Stimulated activated naive B cell treated with anti-CD40 and anti-IgM and Interleukin-4, amounts not matched to agents 10 μg/mL and 1 μg/mL and 100 μg/mL, for 72 hours (primary cell): ENCODE results near the gene ATP6V1E1.
"Not testable (repeated sequence)": the region's sequence is repeated elsewhere in the genome, so short reads cannot be mapped to it uniquely, and the experiment has no call there.

ENCODE experiments used
- ATAC-seq, 2 donors: fragments of 150-1000 bp; cut with Tn5 transposase; replicated peaks; 2 replicates each; pipeline ENCODE4 v1.10.0; 2021; ENCODE audit warnings: moderate library complexity in 1 of 2
- DNase-seq: peaks from one replicate; pipeline ENCODE4 v3.0.0; 2021
- H3K27ac Mint-ChIP-seq: one replicate; pipeline ENCODE4 v1.8.0; 2022; ENCODE audit warnings: mild to moderate bottlenecking, mixed read lengths
- H3K27me3 Mint-ChIP-seq, 2 donors: one replicate each; pipeline ENCODE4 v1.8.0; 2022; ENCODE audit warnings: mixed read lengths in 2 of 2
- H3K36me3 Mint-ChIP-seq, 2 donors: one replicate each; pipeline ENCODE4 v1.8.0; 2022; ENCODE audit warnings: mixed read lengths in 2 of 2, mild to moderate bottlenecking in 1 of 2
- H3K4me1 Mint-ChIP-seq, 2 donors: one replicate each; pipeline ENCODE4 v1.8.0; 2022; ENCODE audit warnings: mixed read lengths in 2 of 2, mild to moderate bottlenecking in 1 of 2
- H3K4me3 Mint-ChIP-seq, 2 donors: one replicate each; pipeline ENCODE4 v1.8.0; 2022; ENCODE audit warnings: mild to moderate bottlenecking in 2 of 2, mixed read lengths in 2 of 2, moderate library complexity in 1 of 2
- H3K9me3 Mint-ChIP-seq, 2 donors: one replicate each; pipeline ENCODE4 v1.8.0; 2022; ENCODE audit warnings: mixed read lengths in 2 of 2, mild to moderate bottlenecking in 1 of 2

The ATP6V1E1 gene

DNA sequence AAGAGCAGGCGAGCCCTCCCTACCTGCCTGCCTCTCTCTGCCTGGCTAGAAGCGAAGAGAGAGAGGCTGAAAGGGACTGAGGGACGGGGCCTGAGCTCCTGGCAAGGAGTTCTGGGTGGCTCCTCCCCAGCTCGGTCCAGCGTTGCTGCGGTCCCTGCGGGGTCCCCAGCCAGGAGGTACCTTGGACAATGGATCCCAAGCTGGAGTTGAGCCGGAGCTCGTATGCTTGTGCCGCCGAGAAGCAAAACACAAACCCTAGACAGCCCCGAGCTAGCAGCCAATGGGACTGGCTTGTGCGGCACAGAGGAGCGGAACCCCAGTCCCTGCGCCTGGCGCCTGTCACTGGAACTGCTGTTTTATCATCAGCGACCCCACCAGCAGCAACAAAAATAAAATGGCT is 46.9 kb downstream of the ATP6V1E1 start:
- H3K27ac Mint-ChIP-seq, result no peak overlapping the region
- no peak overlapping the region for H3K4me3 Mint-ChIP-seq
- peaks cover 0 to 1% of the 10 kb centered on the region in 2 donors for H3K36me3 Mint-ChIP-seq
- H3K4me1 Mint-ChIP-seq, result no peaks in the 10 kb centered on the region
- no peaks in the 10 kb centered on the region for H3K9me3 Mint-ChIP-seq
- ATAC-seq (no peak), DNase-seq (no peak)
- H3K27me3 Mint-ChIP-seq, result peaks cover 0 to 10% of the 10 kb centered on the region in 2 donors

DNA sequence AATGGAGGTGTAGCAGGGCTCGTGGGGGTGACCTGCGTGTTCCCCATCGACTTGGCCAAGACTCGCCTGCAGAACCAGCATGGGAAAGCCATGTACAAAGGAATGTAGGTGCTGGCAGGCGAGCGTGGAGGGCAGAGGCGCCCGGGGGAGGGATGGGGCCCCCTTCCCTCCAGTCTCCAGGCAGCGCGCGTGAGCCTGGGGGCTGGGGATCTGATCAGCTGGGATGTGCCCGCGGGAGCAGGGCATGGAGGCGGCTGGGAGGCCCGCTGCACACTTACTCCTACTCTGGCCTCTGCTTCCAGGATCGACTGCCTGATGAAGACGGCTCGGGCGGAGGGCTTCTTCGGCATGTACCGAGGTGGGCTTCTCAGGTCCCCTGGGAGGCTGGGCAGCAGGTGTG is 47.5 kb downstream of the ATP6V1E1 start:
- peaks cover 0 to 1% of the 10 kb centered on the region in 2 donors for H3K36me3 Mint-ChIP-seq
- H3K27ac Mint-ChIP-seq, result no peak overlapping the region
- ATAC-seq (no peak), DNase-seq (no peak)
- H3K27me3 Mint-ChIP-seq, result peaks cover 0 to 10% of the 10 kb centered on the region in 2 donors
- H3K9me3 Mint-ChIP-seq, result no peaks in the 10 kb centered on the region
- no peaks in the 10 kb centered on the region for H3K4me1 Mint-ChIP-seq
- H3K4me3 Mint-ChIP-seq, result no peak overlapping the region

DNA sequence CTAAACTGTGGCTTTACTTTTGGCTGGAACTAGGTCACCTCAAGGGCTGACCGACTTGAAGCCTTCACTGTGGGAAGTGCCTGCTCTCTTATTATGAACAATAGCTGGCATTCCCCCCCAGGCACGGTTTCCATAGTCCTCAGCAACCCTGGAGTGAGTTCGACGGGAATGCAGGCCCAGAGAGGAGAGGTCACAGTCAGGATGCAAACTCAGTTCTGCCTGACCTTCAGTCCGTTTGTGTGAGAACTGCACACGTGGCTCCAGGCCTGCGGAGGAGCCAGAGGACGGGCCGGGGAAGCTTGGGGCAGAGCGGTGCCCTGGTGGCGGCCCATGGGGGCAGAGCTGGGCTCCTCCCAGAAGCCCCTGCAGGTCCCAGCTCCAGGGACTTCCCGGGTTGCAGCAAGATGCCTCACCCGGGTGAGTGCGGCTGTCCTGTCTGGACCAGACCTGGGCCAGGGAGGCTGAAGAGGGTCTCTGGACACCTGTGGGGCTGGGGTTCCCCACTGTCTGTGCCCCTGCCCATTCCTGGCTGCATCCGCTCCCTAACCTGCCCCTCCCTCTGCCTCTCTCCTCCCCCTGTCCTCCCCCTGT is 48.0 kb downstream of the ATP6V1E1 start:
- no peak overlapping the region for H3K4me3 Mint-ChIP-seq
- no peak overlapping the region for H3K27ac Mint-ChIP-seq
- no peaks in the 10 kb centered on the region for H3K9me3 Mint-ChIP-seq
- DNase-seq (no peak), ATAC-seq (no peak)
- no peaks in the 10 kb centered on the region for H3K4me1 Mint-ChIP-seq
- peaks cover 0 to 10% of the 10 kb centered on the region in 2 donors for H3K27me3 Mint-ChIP-seq
- H3K36me3 Mint-ChIP-seq, result peaks cover 0 to 1% of the 10 kb centered on the region in 2 donors

DNA sequence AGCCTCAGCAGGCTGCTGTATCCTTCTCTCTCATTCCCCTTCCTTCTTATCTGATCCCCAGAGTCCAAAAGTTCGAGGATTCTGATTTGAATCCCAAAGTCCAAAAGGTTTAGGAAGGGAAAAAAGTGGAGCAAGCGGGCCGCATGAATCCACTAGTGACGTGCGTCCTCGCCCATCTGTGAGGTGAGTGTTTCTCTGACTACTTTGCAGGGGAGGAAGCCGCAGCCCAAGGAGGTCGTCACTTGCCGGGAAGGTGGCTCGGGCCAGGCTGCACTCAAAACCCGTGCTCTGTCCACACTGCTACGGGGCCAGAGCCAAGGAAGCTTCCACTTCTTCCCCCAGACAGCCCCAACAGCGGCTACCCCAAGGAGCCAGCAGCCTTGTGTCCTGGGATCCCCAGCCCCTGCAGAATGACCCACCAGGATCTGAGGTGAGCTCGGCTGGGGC is 49.0 kb downstream of the ATP6V1E1 start:
- H3K4me3 Mint-ChIP-seq, result no peak overlapping the region
- DNase-seq (no peak), ATAC-seq (no peak)
- peaks cover 0 to 1% of the 10 kb centered on the region in 2 donors for H3K36me3 Mint-ChIP-seq
- peaks cover 0 to 10% of the 10 kb centered on the region in 2 donors for H3K27me3 Mint-ChIP-seq
- H3K9me3 Mint-ChIP-seq, result no peaks in the 10 kb centered on the region
- H3K4me1 Mint-ChIP-seq, result no peaks in the 10 kb centered on the region
- H3K27ac Mint-ChIP-seq, result no peak overlapping the region

DNA sequence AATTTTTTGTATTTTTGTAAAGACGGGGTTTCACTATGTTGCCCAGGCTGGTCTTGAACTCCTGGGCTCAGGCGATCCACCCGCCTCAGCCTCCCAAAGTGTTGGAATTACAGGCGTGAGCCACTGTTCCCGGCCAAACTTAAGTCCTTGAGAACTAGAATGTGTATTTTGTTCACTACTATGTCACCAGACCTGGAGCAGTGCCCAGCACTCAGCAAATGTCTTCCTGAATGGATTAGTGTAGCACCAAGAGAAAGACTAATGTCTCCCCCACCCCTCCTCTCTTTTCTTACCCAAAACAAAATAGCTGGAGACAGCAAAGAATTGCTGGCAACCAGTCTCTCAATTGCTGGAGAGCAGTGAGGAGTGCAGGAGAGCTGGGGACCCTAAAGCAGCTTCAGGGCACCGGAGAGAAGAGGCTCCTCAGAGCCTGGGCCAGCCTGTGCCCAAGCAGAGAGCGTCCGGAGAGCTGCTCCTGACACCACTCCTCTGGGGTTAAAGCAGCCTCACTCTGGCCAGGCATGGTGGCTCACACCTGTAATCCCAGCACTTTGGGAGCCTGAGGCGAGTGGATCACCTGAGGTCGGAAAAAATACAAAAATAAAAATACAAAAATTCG is 50.3 kb downstream of the ATP6V1E1 start:
- DNase-seq (no peak), ATAC-seq (no peak)
- no peak overlapping the region for H3K27ac Mint-ChIP-seq
- no peaks in the 10 kb centered on the region for H3K9me3 Mint-ChIP-seq
- H3K27me3 Mint-ChIP-seq, result peaks cover 0 to 10% of the 10 kb centered on the region in 2 donors
- H3K4me1 Mint-ChIP-seq, result no peaks in the 10 kb centered on the region
- peaks cover 0 to 1% of the 10 kb centered on the region in 2 donors for H3K36me3 Mint-ChIP-seq
- H3K4me3 Mint-ChIP-seq, result no peak overlapping the region

DNA sequence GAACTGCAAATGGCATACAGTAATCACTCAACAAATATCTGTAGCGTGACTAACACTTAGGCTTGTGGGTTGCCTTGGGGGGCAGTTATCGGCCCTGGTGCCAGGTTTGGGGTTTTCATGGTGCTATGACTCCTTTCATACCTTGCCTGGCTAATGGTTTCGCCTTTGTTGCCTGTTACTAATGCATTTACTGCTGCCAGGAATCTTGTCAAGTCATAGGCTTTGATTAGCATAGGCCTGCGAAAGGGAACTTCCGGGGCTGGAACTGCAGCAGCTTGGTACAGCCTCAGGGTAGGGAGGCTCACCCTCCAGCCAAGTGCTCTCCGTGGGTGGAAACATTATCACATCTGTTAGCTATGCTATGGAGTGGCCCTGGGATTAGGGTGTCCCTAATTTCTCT is 52.1 kb downstream of the ATP6V1E1 start:
- DNase-seq, result no peak
- no peak overlapping the region for H3K4me3 Mint-ChIP-seq
- no peaks in the 10 kb centered on the region for H3K4me1 Mint-ChIP-seq
- H3K27me3 Mint-ChIP-seq, result peaks cover under 1 to 1% of the 10 kb centered on the region in 2 donors
- H3K36me3 Mint-ChIP-seq, result no peaks in the 10 kb centered on the region
- no peaks in the 10 kb centered on the region for H3K9me3 Mint-ChIP-seq
- no peak overlapping the region for H3K27ac Mint-ChIP-seq
- peak in 1 of 2 donors; percentile 47 for ATAC-seq

DNA sequence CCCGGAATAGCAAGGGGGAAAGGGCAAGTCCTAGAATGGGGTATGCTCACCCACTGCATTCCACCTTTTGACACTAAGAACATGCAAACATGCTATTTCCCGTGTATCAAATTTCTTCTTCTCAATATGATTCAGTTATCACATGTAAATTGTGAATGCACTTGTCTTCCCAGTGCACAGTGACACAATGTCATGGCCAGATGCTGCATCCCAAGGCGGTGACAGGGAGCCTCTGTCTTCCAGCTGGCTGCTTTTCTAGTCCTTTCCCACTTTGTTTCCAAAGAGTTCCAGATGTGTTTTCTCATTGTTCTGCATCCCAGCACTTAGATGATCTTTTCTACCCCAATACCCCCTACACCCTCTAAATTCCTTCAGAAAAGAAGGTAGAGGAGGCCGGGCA is 52.9 kb downstream of the ATP6V1E1 start:
- ATAC-seq (no peak), DNase-seq (no peak)
- H3K4me3 Mint-ChIP-seq, result no peak overlapping the region
- no peaks in the 10 kb centered on the region for H3K9me3 Mint-ChIP-seq
- no peak overlapping the region for H3K27ac Mint-ChIP-seq
- no peaks in the 10 kb centered on the region for H3K4me1 Mint-ChIP-seq
- peaks cover 9% of the 10 kb centered on the region in 2 donors for H3K27me3 Mint-ChIP-seq
- H3K36me3 Mint-ChIP-seq, result no peaks in the 10 kb centered on the region

DNA sequence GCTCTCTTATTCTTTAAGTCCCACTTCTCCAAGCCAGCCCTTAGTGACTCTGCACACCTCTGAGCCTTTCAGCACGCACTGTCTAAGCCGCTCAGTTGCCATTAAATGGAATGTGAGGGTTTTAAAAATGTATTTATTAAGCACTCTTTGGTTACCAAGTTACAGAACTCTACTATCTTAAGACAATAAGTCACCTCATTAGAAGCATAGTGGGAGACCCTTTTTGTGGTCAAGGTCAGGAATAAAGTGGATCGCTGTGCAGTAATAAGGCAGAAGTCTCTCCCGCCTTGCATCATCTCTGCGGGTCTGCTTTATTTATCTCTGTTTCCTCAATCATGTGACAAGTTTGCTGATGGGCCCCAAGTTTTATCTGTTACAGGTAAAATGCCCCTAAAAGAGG is 53.4 kb downstream of the ATP6V1E1 start:
- Mint-ChIP-seq H3K9me3 (no peaks in the 10 kb centered on the region), H3K36me3 (no peaks in the 10 kb centered on the region), H3K4me3 (no peak overlapping the region), H3K4me1 (no peaks in the 10 kb centered on the region), H3K27me3 (peaks cover 12 to 13% of the 10 kb centered on the region in 2 donors), H3K27ac (no peak overlapping the region)
- no peak for DNase-seq
- ATAC-seq, result no peak

DNA sequence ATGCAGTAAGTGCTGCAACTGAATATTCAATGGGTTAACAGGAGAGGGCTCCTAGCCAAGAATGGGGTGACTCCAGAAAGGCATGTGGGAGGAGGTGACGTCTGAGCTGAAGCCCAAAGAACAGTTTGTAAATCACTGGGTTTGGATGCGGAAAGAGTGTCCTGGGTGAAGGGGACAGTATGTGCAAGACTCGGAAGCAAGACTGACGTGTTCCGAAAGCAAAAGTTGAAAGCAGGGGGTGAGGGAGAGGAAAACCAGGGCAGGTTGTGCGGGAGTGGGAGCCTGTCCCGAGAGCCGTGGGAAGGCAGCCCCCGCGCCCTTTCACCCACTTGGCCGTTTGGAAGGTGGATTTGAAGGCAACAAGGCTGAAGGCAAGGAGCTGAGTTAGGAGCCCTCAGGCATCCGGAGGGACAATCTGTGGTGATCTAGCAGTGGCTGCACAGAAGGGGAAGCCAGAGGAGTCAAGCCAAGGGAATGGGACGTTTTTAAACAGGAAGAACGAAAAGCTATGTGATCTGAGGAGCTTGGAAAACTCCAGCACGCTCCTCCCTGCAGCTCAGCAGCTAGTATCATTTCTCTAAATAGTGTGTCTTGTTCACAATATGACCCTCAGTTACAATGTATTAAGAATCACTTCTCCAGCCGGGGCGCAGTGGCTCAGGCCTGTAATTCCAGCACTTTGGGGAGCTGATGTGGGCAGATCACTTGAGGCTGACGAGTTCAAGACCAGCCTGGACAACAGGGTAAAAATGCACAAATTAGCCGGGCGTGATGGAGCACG is 57.5 kb downstream of the ATP6V1E1 start:
- Mint-ChIP-seq H3K36me3 (no peaks in the 10 kb centered on the region), H3K9me3 (no peaks in the 10 kb centered on the region), H3K4me3 (no peak overlapping the region), H3K27me3 (peaks cover 13 to 26% of the 10 kb centered on the region in 2 donors), H3K4me1 (no peaks in the 10 kb centered on the region), H3K27ac (no peak overlapping the region)
- DNase-seq, result no peak
- no peak for ATAC-seq

DNA sequence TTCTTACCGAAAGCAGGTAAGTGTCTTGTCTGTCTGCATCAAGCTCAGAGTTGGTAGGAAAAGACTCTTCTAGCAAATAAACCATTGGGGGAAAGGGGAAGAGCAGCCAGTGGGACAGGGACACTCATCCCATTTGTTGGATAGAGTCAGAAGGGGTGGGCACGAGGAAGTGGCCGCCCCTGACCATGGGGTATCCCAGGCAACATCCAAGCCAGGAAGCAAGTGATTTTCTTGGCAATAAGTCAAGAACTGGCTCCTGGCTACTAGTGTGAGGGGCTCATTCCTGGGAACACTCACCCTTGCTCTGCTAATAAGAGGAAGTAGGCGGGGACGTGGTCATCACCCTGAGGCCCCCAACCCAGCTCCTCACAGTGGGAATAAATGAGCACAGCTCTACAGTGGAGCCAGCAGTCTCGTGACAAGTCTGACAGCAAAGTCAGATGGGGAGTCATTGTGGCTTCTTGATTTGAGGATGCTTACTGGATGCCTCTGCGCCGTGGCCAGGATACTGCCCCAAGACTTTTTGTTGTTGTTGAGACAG is 58.5 kb downstream of the ATP6V1E1 start:
- peaks cover 13 to 28% of the 10 kb centered on the region in 2 donors for H3K27me3 Mint-ChIP-seq

DNA sequence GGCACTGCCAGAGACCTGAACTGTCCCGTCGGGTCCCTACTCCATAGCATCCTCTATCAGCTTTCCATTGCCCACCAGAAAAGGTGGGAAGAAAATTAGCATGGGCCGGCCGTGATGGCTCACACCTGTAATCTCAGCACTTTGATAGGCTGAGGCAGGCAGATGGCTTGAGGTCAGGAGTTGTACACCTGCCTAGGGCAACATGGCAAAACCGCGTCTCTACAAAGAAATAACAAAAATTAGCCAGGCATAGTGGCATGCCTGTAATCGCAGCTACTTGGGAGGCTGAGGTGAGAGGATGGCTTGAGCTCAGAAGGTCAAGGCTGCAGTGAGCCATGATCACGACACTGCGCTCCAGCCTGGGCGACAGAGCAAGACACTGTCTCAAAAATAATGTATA is 61.8 kb downstream of the ATP6V1E1 start:
- H3K4me3 Mint-ChIP-seq, result no peak overlapping the region
- peaks cover 13 to 28% of the 10 kb centered on the region in 2 donors for H3K27me3 Mint-ChIP-seq
- DNase-seq (no peak), ATAC-seq (no peak)
- H3K36me3 Mint-ChIP-seq, result no peaks in the 10 kb centered on the region
- H3K4me1 Mint-ChIP-seq, result no peaks in the 10 kb centered on the region
- no peak overlapping the region for H3K27ac Mint-ChIP-seq
- H3K9me3 Mint-ChIP-seq, result no peaks in the 10 kb centered on the region

More for the DNA sequence above, 58.5 kb downstream of the ATP6V1E1 start:
- Mint-ChIP-seq H3K36me3 (no peaks in the 10 kb centered on the region), H3K4me3 (no peak overlapping the region), H3K4me1 (no peaks in the 10 kb centered on the region), H3K27ac (no peak overlapping the region), H3K9me3 (no peaks in the 10 kb centered on the region)
- ATAC-seq (no peak), DNase-seq (no peak)

DNA sequence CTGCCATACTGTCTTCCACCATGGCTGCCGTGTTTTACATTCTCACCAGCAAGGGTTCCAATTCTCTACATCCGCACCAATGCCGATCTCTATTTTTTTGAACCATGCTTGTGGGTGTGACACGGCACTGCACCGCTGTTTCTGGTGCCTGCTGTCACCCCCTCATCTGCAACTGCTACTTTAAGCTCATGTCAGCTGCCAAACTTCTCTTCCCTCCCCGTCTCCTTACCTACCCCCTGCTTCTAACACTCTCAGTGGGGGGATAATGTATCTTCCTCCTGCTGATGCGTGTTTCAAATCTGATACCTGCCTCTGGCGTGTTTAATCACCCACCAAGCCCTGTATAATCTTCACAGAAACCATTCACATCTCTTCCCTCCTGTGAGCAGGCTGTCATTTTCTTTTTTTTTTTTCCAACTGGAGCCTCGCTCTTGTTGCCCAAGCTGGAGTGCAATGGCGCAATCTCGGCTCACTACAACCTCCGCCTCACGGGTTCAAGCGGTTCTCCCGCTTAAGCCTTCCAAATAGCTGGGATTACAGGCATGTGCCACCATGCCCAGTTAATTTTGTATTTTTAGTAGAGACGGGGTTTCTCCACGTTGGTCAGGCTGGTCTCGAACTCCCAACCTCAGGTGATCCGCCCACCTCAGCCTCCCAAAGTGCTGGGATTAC is 62.4 kb downstream of the ATP6V1E1 start:
- not testable (repeated sequence) for H3K4me3 Mint-ChIP-seq, H3K9me3 Mint-ChIP-seq, H3K4me1 Mint-ChIP-seq, H3K27ac Mint-ChIP-seq, ATAC-seq, H3K36me3 Mint-ChIP-seq, DNase-seq
- peaks cover 9 to 24% of the 10 kb centered on the region in 2 donors for H3K27me3 Mint-ChIP-seq

DNA sequence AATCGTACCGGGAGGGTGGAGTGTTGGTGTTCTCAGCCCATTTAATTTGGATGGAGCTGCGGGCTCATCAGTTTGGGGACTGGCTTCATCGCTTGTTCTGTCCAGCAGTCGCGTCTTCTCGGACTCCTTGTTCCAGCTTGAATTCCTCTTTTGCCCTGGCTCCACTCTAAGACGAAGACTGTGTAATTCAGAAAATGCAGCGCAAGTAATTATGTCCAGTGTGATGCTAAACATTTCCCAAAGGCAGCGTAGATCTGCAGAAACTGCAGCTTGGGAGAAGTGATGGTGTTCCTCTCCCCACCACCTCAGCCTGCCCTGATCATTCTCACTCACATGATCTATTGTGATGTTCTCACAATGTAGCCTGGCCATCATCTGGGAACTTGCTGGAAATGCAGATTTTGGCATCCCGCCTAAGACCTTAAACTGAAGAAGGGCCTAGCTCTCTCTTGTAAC is 64.6 kb downstream of the ATP6V1E1 start:
- peaks cover 0 to 10% of the 10 kb centered on the region in 2 donors for H3K27me3 Mint-ChIP-seq
- ATAC-seq, result no peak
- no peaks in the 10 kb centered on the region for H3K9me3 Mint-ChIP-seq
- no peak overlapping the region for H3K4me3 Mint-ChIP-seq
- no peaks in the 10 kb centered on the region for H3K36me3 Mint-ChIP-seq
- H3K27ac Mint-ChIP-seq, result no peak overlapping the region
- no peaks in the 10 kb centered on the region for H3K4me1 Mint-ChIP-seq
- no peak for DNase-seq
